WTC11 (cell line): ENCODE measurements around the gene ACTG2.

Experiments
- ATF1 ChIP-seq: sonication (generic); formaldehyde crosslinking; IDR thresholded peaks from 2 replicates; pipeline ENCODE4 v1.8.1; 2023; ENCODE audit warnings: mild to moderate bottlenecking, moderate library complexity, missing genetic modification reagents
- CBFB ChIP-seq: sonication (generic); formaldehyde crosslinking; IDR thresholded peaks from 2 replicates; pipeline ENCODE4 v1.8.1; 2022; ENCODE audit warnings: mild to moderate bottlenecking, low read depth, missing genetic modification reagents
- CTCF ChIP-seq: fragments of 200-600 bp; IDR thresholded peaks from 2 replicates; pipeline ENCODE4 v1.8.0; 2022; ENCODE audit warnings: antibody characterized with exemption

DNA sequence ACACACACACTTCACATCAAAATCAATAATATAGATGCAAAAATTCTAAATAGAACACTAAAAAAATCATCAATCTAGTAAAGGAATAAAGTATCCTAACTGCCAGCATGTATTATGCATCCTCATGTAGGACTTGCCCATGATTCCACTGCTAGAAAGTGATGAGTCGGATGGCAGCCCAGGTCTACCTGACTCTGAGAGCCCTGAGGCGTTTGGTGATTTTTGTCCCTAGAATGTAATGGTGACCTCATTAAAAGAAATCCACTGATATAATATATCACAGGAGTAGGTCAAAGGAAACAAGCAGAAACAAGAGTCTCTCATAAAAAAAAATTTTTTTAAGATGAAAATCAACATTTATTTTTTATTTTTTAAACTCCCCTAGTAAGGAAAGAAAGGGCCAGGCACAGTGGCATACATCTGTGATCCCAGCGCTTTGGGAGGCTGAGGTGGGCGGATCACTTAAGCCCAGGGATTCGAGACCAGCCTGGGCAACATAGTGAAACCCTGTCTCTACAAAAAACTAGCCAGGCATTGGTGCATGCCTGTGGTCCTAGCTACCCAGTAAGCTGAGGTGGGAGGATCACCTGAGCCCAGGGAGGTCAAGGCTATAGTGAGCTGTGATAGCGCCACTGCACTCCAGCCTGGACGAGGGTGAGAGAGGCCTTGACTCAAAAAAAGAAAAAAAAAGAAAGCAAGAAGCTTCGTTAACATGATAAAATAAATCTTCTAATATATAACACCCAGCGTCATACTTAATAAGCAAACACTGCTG lies 24.4 kb upstream of the ACTG2 start:
- TF ChIP-seq CBFB (CRISPR knock-in tag) (no peak), CTCF (no peak), ATF1 (no peak)
